Left ventricle myocardium inferior (tissue), 1 donor: ENCODE results near the gene CHCHD6. TPM values are rescaled to one million over a fixed set of nuclear protein-coding genes. Genes with fewer than 3 reads are reported as not detected.
A peak's percentile ranks its signal among the peaks of the same experiment; 100 is the strongest.

Experiments used
- DNase-seq: peaks from one replicate; pipeline ENCODE4 v3.0.0-alpha.2; 2020
- H3K27ac ChIP-seq: fragments of 200-600 bp; replicated peaks from 2 replicates; pipeline ENCODE4 v1.8.0; 2021
- H3K27me3 ChIP-seq: fragments of 200-600 bp; 2 replicates; pipeline ENCODE4 v1.8.0; 2021; ENCODE audit warnings: low read depth
- H3K36me3 ChIP-seq: fragments of 200-600 bp; 2 replicates; pipeline ENCODE4 v1.8.0; 2021
- H3K4me1 ChIP-seq: fragments of 200-600 bp; 2 replicates; pipeline ENCODE4 v1.8.0; 2021
- H3K4me3 ChIP-seq: fragments of 200-600 bp; 2 replicates; pipeline ENCODE4 v1.8.0; 2021; ENCODE audit warnings: mild to moderate bottlenecking, moderate library complexity
- H3K9me3 ChIP-seq: fragments of 200-600 bp; replicated peaks from 2 replicates; pipeline ENCODE4 v1.8.0; 2021
- CTCF ChIP-seq: fragments of 200-600 bp; IDR thresholded peaks from 2 replicates; pipeline ENCODE4 v1.8.0; 2021; ENCODE audit warnings: antibody characterized with exemption, mild to moderate bottlenecking, borderline replicate concordance
- intact Hi-C: fragments of 100-400 bp; cut with micrococcal nuclease; formaldehyde crosslinking; loops from one replicate; pipeline ENCODE4 v1.11.0; 2022
- total RNA-seq: library from RNA; stranded (reverse); fragmentation: NEBNext Ultra II Directional; extraction: Animal tissue kit (Norgen Biotek cat#: 25700); gene quantifications from one replicate; pipeline ENCODE4 v1.2.1, GENCODE V29; 2021
- donor health status: DM: no; HTN: yes; CAD: no; lungs with severe emphysema.

Gene CHCHD6
- total RNA-seq, 1 donor from 2014 or later = 10.1 TPM

- intact Hi-C loops = no loop called here
- H3K9me3 ChIP-seq = no peaks in the 10 kb centered on the region
- no peak for DNase-seq
- H3K27me3 ChIP-seq = no peaks in the 10 kb centered on the region
- H3K4me1 ChIP-seq = peaks cover 83% of the 10 kb centered on the region
- no peak for TF ChIP-seq CTCF
- no peak overlapping the region for H3K27ac ChIP-seq
- H3K4me3 ChIP-seq = no peak overlapping the region
- no peaks in the 10 kb centered on the region for H3K36me3 ChIP-seq
Observed at GRCh38 chr3:126999383-126999782, 295.3 kb downstream of the CHCHD6 start.

DNA sequence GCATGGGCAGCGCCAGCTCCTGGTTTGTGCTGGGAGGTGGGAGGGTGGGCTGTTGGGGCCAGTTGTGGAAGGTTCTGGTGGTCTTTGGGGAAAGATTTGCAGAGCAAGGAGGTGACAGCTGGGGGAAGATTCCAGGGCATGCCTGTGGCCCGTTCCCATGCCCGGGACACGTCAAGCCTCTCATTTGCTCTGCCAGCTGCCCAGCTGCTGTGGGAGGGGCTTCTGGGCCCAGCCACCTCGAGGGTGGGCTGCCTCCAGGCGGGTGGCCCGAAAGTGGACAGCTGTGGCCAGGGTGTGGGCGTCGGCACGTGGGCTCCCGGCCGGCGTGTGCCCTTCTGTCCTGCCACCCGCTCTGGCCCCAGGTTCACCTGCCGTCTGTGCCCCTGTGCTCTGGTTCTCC is 296.1 kb downstream of the CHCHD6 start:
- H3K27me3 ChIP-seq = no peaks in the 10 kb centered on the region
- H3K36me3 ChIP-seq = no peaks in the 10 kb centered on the region
- H3K9me3 ChIP-seq = no peaks in the 10 kb centered on the region
- no peak overlapping the region for H3K4me3 ChIP-seq
- no peak for DNase-seq
- H3K27ac ChIP-seq = no peak overlapping the region
- intact Hi-C loops = no loop called here
- peaks cover 76% of the 10 kb centered on the region for H3K4me1 ChIP-seq
- TF ChIP-seq CTCF = no peak

DNA sequence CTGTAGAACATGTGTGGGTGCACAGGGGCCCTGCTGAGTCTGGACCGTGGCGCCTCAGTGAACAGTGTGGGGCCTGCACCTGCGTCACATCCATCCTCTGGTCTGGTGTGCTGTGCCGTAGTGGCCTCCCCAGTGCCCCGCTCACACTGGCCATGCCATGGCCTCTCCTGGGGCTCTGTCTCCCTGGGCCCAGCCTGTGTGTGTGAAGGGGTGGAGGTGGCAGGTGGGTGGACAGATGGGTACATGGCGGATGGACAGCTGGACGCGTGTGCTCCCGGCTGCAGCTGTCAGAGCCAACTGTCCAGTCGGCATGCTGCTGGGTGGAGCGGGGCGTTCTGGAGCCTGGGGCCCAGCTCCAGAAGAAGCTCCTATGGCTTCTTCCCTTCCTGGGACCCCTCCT is 296.7 kb downstream of the CHCHD6 start:
- no peak for DNase-seq
- peaks cover 69% of the 10 kb centered on the region for H3K4me1 ChIP-seq
- H3K27me3 ChIP-seq = no peaks in the 10 kb centered on the region
- no peaks in the 10 kb centered on the region for H3K9me3 ChIP-seq
- H3K27ac ChIP-seq = no peak overlapping the region
- H3K4me3 ChIP-seq = no peak overlapping the region
- intact Hi-C loops = no loop called here
- H3K36me3 ChIP-seq = no peaks in the 10 kb centered on the region
- no peak for TF ChIP-seq CTCF

DNA sequence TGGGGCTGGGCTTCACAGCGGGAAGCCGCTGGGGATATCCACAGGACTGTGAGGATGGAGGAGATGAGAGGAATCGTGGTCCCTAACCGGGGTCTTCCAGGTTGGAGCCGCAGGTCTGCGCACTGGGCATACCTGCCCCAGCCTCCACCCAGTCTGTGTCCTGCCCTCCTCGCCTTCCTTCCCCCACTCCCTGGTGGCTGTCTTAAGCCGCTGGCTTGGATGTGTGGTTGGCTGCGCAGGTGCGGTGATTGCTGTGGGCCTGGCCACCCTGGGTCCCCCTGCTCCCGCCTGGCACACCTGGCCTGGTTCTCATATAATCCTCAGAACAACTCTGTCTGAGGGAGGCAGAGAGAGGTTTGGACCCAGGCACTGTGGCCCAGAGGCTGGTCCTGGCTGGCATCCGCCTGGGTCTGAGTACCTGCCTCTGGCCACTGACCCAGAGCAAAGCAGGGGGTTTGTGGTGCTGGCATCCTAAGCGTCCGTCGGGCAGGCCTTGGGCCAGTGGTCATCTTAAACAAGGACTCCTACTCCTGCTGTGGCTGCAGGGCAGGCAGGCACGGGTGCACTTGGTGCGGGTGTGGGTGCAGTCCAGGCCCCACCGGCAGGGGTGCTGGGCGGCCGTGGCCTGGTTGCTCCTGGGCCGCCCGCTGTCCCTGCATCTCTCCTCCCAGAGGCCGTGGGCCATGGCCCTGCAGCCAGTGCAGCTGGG is 297.6 kb downstream of the CHCHD6 start:
- TF ChIP-seq CTCF = no peak
- no peaks in the 10 kb centered on the region for H3K27me3 ChIP-seq
- H3K36me3 ChIP-seq = no peaks in the 10 kb centered on the region
- peaks cover 60% of the 10 kb centered on the region for H3K4me1 ChIP-seq
- no peaks in the 10 kb centered on the region for H3K9me3 ChIP-seq
- intact Hi-C loops = no loop called here
- peak overlapping the region; percentile 40 for H3K4me3 ChIP-seq
- peak overlapping the region; percentile 70 for H3K27ac ChIP-seq
- no peak for DNase-seq

DNA sequence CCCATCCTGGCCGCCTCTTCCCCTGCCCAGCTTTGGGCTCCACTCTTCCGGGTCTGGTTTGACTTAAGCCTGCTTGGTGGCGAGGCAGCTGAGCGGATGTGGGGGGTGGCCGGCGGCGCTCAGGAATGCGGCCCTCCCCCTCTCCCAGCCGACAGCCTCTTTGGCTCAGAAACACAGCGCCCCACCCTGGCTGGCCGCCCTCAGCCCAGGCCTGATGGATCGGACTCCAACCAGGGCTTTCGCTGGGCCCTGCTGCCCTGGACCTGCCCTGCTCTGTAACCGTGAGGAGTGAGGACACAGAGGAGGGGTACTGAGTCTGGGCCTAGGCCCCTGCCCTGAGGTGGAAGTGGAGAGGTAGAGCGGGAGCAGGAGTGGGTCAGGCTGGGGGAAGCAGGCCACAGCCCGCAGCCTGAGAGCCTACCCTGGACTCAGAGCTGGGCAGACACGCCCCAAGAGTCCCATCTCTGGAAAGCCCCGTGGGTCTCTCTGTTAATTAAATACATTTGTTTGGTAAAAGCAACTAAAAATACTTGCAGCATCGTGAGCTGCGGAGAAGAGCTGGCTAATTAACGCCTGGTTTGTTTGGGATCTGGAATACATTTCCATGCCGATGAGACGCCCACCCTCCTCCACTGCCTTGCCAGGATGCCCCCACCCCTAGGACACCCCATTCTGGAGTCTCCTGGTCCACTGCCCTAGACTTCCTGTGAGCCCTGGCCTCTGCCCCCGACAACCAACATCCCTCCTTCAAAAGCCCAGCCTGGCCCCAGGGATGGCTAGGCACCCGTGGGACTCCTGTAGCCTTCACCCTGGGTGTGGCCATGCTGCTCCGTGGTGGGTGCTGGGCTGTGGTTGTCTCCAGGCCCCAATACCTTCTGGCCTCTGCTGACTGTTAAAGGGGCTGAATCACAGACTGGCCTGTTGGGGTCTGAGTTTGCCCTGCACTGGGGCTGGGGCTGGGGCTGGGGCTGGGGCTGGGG is 298.4 kb downstream of the CHCHD6 start:
- peak overlapping the region; percentile 70 for H3K27ac ChIP-seq
- DNase-seq = peak; percentile 90
- peak overlapping the region; percentile 40 for H3K4me3 ChIP-seq
- intact Hi-C loops = no loop called here
- H3K9me3 ChIP-seq = no peaks in the 10 kb centered on the region
- H3K4me1 ChIP-seq = peaks cover 52% of the 10 kb centered on the region
- H3K27me3 ChIP-seq = no peaks in the 10 kb centered on the region
- no peaks in the 10 kb centered on the region for H3K36me3 ChIP-seq
- TF ChIP-seq CTCF = peak; percentile 58
